Measurements from ENCODE around the gene HIF1A. TPM values are rescaled to one million over a fixed set of nuclear protein-coding genes. Genes with fewer than 3 reads are reported as not detected.

HIF1A gene
- total RNA-seq = 122 and 129 TPM in 2 replicates
- long read RNA-seq, transcript HIF1A-203 (15 exons, 3,922 nt) = minor isoform, 18 of 385 reads
- long read RNA-seq, transcript HIF1A-202 (15 exons, 3,919 nt) = major isoform, 40 of 385 reads
- long read RNA-seq, partial matches to known transcripts = 307 of 385 reads
- long read RNA-seq, other reads (novel, unspliced or antisense) = 16 of 385 reads

GRCh38 chr14:61694830-61695694 lies at the start of gene HIF1A:
HIF1A (plus strand) TSS chr14:61695513; CDS start chr14:61695805, 292 bp downstream.
- peaks cover 47% of the 10 kb centered on the region for H3K4me1 Mint-ChIP-seq
- TF ChIP-seq, protein P1, sequence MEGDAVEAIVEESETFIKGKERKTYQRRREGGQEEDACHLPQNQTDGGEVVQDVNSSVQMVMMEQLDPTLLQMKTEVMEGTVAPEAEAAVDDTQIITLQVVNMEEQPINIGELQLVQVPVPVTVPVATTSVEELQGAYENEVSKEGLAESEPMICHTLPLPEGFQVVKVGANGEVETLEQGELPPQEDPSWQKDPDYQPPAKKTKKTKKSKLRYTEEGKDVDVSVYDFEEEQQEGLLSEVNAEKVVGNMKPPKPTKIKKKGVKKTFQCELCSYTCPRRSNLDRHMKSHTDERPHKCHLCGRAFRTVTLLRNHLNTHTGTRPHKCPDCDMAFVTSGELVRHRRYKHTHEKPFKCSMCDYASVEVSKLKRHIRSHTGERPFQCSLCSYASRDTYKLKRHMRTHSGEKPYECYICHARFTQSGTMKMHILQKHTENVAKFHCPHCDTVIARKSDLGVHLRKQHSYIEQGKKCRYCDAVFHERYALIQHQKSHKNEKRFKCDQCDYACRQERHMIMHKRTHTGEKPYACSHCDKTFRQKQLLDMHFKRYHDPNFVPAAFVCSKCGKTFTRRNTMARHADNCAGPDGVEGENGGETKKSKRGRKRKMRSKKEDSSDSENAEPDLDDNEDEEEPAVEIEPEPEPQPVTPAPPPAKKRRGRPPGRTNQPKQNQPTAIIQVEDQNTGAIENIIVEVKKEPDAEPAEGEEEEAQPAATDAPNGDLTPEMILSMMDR (conservative IDR thresholded peaks at IDR 0.05) = no peak
- DNase-seq (ENCODE audit: low read depth, low spot score) = peak; percentile 81
- H3K27me3 Mint-ChIP-seq (ENCODE audit: low read depth) = peaks cover 3% of the 10 kb centered on the region
- H3K27ac Mint-ChIP-seq (ENCODE audit: unreplicated experiment) = peak within 1 kb of the TSS; percentile 99
- H3K4me3 Mint-ChIP-seq = peak within 1 kb of the TSS; percentile 98
- no peaks in the 10 kb centered on the region for H3K9me3 Mint-ChIP-seq
- no peaks in the 10 kb centered on the region for H3K36me3 Mint-ChIP-seq (ENCODE audit: low read depth)

- Mint-ChIP-seq H3K27me3 (ENCODE audit: low read depth) (peaks cover 11% of the 10 kb centered on the region), H3K36me3 (ENCODE audit: low read depth) (no peaks in the 10 kb centered on the region), H3K4me3 (no peak overlapping the region), H3K27ac (ENCODE audit: unreplicated experiment) (no peak overlapping the region), H3K4me1 (peaks cover 7% of the 10 kb centered on the region), H3K9me3 (no peaks in the 10 kb centered on the region)
- TF ChIP-seq, protein P1 (conservative IDR thresholded peaks at IDR 0.05) = no peak
- no peak for DNase-seq (ENCODE audit: low read depth, low spot score)
Observed at GRCh38 chr14:61646366-61647116, 48.8 kb upstream of the HIF1A start.

DNA sequence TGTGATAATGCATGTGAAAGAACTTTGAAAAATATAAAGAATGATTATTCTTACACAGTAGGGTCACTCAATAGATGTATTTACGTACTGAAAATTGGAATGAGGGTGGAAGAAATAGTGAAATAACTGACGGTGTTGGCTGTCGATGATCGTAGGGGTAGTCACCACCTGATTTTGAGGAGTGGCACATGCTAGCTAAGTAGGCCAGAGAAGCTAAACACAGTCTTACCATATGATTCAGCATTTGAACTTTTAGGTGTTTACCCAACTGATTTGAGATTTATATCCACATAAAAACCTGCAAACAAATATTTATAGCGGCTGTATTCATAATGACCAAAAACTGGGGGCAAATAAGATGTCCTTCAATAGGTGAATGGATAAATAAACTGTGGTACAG lies 47.6 kb upstream of the HIF1A start:
- Mint-ChIP-seq H3K4me1 (peaks cover 7% of the 10 kb centered on the region), H3K4me3 (no peak overlapping the region), H3K36me3 (ENCODE audit: low read depth) (no peaks in the 10 kb centered on the region), H3K27ac (ENCODE audit: unreplicated experiment) (no peak overlapping the region), H3K9me3 (no peaks in the 10 kb centered on the region), H3K27me3 (ENCODE audit: low read depth) (peaks cover 21% of the 10 kb centered on the region)
- DNase-seq (ENCODE audit: low read depth, low spot score) = no peak
- TF ChIP-seq, protein P1 (conservative IDR thresholded peaks at IDR 0.05) = no peak

GRCh38 chr14:61648377-61648776 lies 46.9 kb upstream of the HIF1A start:
- H3K4me3 Mint-ChIP-seq = no peak overlapping the region
- peaks cover 7% of the 10 kb centered on the region for H3K4me1 Mint-ChIP-seq
- no peaks in the 10 kb centered on the region for H3K9me3 Mint-ChIP-seq
- H3K27me3 Mint-ChIP-seq (ENCODE audit: low read depth) = peaks cover 28% of the 10 kb centered on the region
- H3K36me3 Mint-ChIP-seq (ENCODE audit: low read depth) = no peaks in the 10 kb centered on the region
- TF ChIP-seq, protein P1 (conservative IDR thresholded peaks at IDR 0.05) = no peak
- H3K27ac Mint-ChIP-seq (ENCODE audit: unreplicated experiment) = no peak overlapping the region
- DNase-seq (ENCODE audit: low read depth, low spot score) = no peak

DNA sequence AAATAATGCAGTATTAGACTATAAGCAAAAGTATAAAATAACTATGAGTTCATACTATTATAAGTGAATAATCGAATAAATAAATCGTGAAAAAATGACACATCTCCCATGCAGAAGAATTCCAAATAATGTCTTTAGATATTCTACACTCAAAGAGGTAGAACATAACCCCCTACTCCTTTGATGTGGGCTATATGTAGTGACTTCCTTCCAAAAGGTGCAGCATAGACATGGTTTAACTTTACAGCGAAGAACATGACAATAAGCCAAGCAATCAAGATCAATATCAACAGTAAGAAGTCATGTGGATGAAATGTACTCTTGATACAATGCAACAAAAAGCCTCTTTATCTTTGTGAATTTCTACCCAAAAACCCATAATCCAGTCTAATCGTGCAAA lies 46.0 kb upstream of the HIF1A start:
- H3K4me1 Mint-ChIP-seq = peaks cover 6% of the 10 kb centered on the region
- no peaks in the 10 kb centered on the region for H3K9me3 Mint-ChIP-seq
- H3K27me3 Mint-ChIP-seq (ENCODE audit: low read depth) = peaks cover 37% of the 10 kb centered on the region
- no peak overlapping the region for H3K27ac Mint-ChIP-seq (ENCODE audit: unreplicated experiment)
- DNase-seq (ENCODE audit: low read depth, low spot score) = no peak
- TF ChIP-seq, protein P1 (conservative IDR thresholded peaks at IDR 0.05) = no peak
- H3K36me3 Mint-ChIP-seq (ENCODE audit: low read depth) = no peaks in the 10 kb centered on the region
- H3K4me3 Mint-ChIP-seq = no peak overlapping the region

Data from neural crest cell (in vitro differentiated cells).